ENCODE results near the gene TBCB. TPM values are rescaled to one million over a fixed set of nuclear protein-coding genes. Genes with fewer than 3 reads are reported as not detected.

Gene TBCB
- total RNA-seq, 1 donor from 2014 or later = 97.6 TPM

DNA sequence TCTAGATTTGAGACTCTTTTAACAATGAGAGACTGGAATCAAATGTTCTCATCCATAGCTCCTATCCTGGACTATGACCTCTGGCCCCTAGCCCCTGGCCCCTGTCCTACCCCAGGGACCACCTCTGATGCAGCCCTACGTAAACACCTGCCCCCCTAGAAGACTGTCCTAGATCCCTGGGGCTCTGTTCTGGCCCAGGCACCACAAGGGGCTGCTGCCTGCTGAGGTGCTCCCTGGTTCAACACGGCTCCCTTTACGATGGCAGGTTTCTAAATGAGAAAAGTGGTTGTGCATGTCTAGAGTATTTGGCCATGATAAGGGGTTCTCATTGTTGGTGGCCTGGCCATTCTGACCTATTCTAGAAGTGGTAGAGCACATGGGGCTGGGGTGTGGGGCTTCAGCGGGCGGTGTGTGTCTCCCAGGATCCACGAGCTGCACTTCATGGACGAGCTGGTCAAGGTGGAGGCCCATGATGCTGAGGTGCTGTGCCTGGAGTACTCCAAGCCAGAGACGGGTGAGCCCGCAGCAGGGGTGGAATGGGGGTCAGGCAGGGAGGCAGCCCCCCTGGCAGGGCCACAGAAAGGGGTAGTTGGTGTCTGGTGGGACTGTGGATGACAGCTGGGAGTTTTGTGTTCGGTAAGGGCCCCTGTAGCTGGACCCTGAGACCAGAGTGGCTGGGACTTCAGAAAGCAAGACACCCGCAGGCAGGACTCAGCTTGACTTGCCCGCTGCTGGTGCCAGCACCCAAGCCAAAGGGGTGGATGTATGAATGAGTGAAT is 30.8 kb upstream of the TBCB start:
- Histone ChIP-seq H3K27me3 (ENCODE audit: control insufficient read depth in 3 of 3, insufficient read depth in 3 of 3, low read length in 3 of 3) (no peaks in the 10 kb centered on the region), H3K9me3 (ENCODE audit: control insufficient read depth in 3 of 3, low read length in 3 of 3) (no peaks in the 10 kb centered on the region), H3K9ac (ENCODE audit: low read depth in 1 of 3, low read length in 3 of 3) (no peak overlapping the region), H3K27ac (ENCODE audit: low read depth, low read length) (no peak overlapping the region), H3K36me3 (ENCODE audit: control insufficient read depth in 3 of 3, insufficient read depth in 3 of 3, low read length in 3 of 3) (no peaks in the 10 kb centered on the region), H3K4me1 (ENCODE audit: control insufficient read depth in 3 of 3, insufficient read depth in 3 of 3, low read length in 3 of 3) (no peaks in the 10 kb centered on the region), H3K4me3 (ENCODE audit: low read length in 3 of 3) (no peak overlapping the region)

DNA sequence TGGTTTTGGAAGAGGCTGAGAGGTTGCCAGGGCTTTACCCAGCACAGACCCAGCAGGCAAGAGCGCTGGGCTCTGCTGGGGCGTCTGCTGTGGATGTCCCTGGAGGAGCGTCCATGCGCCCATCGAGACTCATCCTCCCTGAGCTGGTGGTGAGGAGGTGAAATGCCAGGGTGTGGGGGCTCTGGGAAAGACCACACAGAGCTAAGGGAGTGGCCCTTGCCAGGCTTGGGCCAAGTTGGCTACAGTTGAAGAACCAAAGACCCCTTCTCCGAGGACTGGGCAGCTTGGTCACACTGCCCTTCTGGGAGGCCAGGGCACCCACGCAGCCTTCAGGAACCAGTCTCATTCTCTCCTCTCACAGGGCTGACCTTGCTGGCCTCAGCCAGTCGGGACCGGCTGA is 28.9 kb upstream of the TBCB start:
- H3K4me3 ChIP-seq (ENCODE audit: low read length in 3 of 3) = no peak overlapping the region
- H3K9ac ChIP-seq (ENCODE audit: low read depth in 1 of 3, low read length in 3 of 3) = no peak overlapping the region
- H3K27me3 ChIP-seq (ENCODE audit: control insufficient read depth in 3 of 3, insufficient read depth in 3 of 3, low read length in 3 of 3) = no peaks in the 10 kb centered on the region
- no peak overlapping the region for H3K27ac ChIP-seq (ENCODE audit: low read depth, low read length)
- H3K36me3 ChIP-seq (ENCODE audit: control insufficient read depth in 3 of 3, insufficient read depth in 3 of 3, low read length in 3 of 3) = no peaks in the 10 kb centered on the region
- H3K4me1 ChIP-seq (ENCODE audit: control insufficient read depth in 3 of 3, insufficient read depth in 3 of 3, low read length in 3 of 3) = no peaks in the 10 kb centered on the region
- no peaks in the 10 kb centered on the region for H3K9me3 ChIP-seq (ENCODE audit: control insufficient read depth in 3 of 3, low read length in 3 of 3)

DNA sequence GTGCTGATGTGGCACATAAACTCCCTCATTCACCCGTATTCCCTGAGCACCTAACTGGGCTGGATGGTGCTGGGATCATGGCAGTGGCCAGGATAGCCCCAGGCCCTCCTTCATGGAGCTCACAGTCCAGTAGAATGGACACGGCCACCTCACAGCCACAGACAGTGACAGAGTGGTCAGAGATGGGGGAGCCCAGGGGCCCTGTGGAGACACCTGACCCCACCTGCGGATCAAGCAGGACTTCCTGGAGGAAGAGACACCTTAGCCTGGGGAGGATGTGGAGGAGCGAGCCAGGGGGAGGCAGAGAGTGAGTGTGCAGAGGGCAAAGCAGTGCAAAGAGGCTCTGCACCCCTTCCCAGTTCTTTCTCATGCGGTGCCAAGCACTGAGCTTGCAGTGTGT is 25.4 kb upstream of the TBCB start:
- no peak overlapping the region for H3K9ac ChIP-seq (ENCODE audit: low read depth in 1 of 3, low read length in 3 of 3)
- H3K4me3 ChIP-seq (ENCODE audit: low read length in 3 of 3) = no peak overlapping the region
- no peaks in the 10 kb centered on the region for H3K36me3 ChIP-seq (ENCODE audit: control insufficient read depth in 3 of 3, insufficient read depth in 3 of 3, low read length in 3 of 3)
- no peaks in the 10 kb centered on the region for H3K4me1 ChIP-seq (ENCODE audit: control insufficient read depth in 3 of 3, insufficient read depth in 3 of 3, low read length in 3 of 3)
- no peaks in the 10 kb centered on the region for H3K27me3 ChIP-seq (ENCODE audit: control insufficient read depth in 3 of 3, insufficient read depth in 3 of 3, low read length in 3 of 3)
- H3K9me3 ChIP-seq (ENCODE audit: control insufficient read depth in 3 of 3, low read length in 3 of 3) = no peaks in the 10 kb centered on the region
- H3K27ac ChIP-seq (ENCODE audit: low read depth, low read length) = no peak overlapping the region

DNA sequence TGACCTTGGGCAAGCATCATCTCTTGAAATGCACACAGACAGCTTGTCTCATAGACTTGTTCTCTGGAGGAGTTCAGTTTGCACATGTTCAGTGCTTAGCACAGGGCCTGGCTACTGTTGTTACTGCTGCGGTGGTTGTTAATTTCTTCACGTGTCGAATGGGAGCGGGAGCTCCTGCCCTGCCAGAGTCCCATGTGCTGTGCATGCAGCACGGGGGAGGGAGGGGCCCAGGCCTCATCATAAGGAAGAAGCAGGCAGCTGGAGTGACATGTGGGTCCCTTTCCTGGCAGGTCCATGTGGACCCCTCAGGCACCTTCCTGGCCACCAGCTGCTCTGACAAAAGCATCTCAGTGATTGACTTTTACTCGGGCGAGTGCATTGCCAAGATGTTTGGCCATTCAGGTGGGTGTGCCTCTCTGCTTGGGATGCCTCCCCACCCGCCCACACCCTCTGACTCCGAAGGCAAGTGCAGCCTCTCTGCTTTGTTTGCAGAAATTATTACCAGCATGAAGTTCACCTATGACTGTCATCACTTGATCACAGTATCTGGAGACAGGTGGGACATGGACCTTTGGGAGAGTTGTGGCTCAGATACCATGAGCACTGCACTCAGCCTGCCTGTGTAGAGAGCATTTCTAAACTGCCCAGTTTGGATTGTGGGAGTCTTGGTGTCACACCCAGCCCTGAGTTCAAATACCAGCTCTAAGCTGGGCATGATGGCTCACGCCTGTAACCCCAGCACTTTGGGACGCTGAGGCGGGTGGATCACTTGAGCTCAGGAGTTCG is 24.2 kb upstream of the TBCB start:
- Histone ChIP-seq H3K9ac (ENCODE audit: low read depth in 1 of 3, low read length in 3 of 3) (no peak overlapping the region), H3K36me3 (ENCODE audit: control insufficient read depth in 3 of 3, insufficient read depth in 3 of 3, low read length in 3 of 3) (no peaks in the 10 kb centered on the region), H3K4me3 (ENCODE audit: low read length in 3 of 3) (no peak overlapping the region), H3K27ac (ENCODE audit: low read depth, low read length) (no peak overlapping the region), H3K4me1 (ENCODE audit: control insufficient read depth in 3 of 3, insufficient read depth in 3 of 3, low read length in 3 of 3) (no peaks in the 10 kb centered on the region), H3K27me3 (ENCODE audit: control insufficient read depth in 3 of 3, insufficient read depth in 3 of 3, low read length in 3 of 3) (no peaks in the 10 kb centered on the region), H3K9me3 (ENCODE audit: control insufficient read depth in 3 of 3, low read length in 3 of 3) (no peaks in the 10 kb centered on the region)

DNA sequence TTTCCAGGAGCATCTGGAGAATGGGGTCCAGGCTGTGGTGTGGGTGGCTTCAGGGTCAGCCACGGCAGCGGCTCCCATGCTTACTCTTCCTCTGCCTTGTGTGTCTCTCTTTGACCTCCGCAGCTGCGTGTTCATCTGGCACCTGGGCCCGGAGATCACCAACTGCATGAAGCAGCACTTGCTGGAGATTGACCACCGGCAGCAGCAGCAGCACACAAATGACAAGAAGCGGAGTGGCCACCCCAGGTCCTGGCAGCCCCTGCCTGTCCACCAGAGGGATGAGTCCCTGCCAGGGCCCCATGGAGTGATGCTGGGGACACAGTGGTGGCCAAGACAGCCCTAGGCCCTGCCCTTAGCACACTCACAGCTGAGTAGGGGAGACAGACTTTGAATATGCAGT is 22.7 kb upstream of the TBCB start:
- Histone ChIP-seq H3K4me3 (ENCODE audit: low read length in 3 of 3) (no peak overlapping the region), H3K9ac (ENCODE audit: low read depth in 1 of 3, low read length in 3 of 3) (no peak overlapping the region), H3K27me3 (ENCODE audit: control insufficient read depth in 3 of 3, insufficient read depth in 3 of 3, low read length in 3 of 3) (no peaks in the 10 kb centered on the region), H3K9me3 (ENCODE audit: control insufficient read depth in 3 of 3, low read length in 3 of 3) (no peaks in the 10 kb centered on the region), H3K36me3 (ENCODE audit: control insufficient read depth in 3 of 3, insufficient read depth in 3 of 3, low read length in 3 of 3) (no peaks in the 10 kb centered on the region), H3K4me1 (ENCODE audit: control insufficient read depth in 3 of 3, insufficient read depth in 3 of 3, low read length in 3 of 3) (no peaks in the 10 kb centered on the region), H3K27ac (ENCODE audit: low read depth, low read length) (no peak overlapping the region)

DNA sequence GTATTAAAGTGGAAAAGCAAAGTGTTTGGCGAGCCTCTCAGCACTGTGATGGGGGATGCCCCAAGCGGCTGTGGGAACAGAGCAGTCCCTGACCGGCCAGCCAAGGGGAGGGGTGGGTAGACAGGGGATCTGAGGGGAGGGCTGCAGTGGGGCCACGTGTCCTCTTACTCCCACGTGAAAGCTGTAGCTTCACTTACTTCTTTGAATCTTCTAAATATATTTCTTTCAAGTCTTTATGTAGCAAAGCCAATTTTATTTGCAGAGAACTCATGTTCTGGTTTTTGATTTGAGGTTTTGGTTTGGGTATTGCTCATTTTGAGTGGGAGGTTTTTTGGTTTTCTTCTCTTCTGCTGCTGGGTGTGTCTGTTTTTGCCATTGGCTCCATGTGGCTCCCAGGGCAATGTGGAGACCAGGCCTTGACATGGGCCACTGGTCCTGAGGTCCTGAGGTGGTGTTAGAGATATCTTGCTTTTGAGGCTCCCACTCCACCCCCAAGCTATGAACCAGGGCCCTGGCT is 22.1 kb upstream of the TBCB start:
- Histone ChIP-seq H3K27me3 (ENCODE audit: control insufficient read depth in 3 of 3, insufficient read depth in 3 of 3, low read length in 3 of 3) (no peaks in the 10 kb centered on the region), H3K4me1 (ENCODE audit: control insufficient read depth in 3 of 3, insufficient read depth in 3 of 3, low read length in 3 of 3) (no peaks in the 10 kb centered on the region), H3K4me3 (ENCODE audit: low read length in 3 of 3) (no peak overlapping the region), H3K27ac (ENCODE audit: low read depth, low read length) (no peak overlapping the region), H3K9ac (ENCODE audit: low read depth in 1 of 3, low read length in 3 of 3) (no peak overlapping the region), H3K9me3 (ENCODE audit: control insufficient read depth in 3 of 3, low read length in 3 of 3) (no peaks in the 10 kb centered on the region), H3K36me3 (ENCODE audit: control insufficient read depth in 3 of 3, insufficient read depth in 3 of 3, low read length in 3 of 3) (no peaks in the 10 kb centered on the region)

DNA sequence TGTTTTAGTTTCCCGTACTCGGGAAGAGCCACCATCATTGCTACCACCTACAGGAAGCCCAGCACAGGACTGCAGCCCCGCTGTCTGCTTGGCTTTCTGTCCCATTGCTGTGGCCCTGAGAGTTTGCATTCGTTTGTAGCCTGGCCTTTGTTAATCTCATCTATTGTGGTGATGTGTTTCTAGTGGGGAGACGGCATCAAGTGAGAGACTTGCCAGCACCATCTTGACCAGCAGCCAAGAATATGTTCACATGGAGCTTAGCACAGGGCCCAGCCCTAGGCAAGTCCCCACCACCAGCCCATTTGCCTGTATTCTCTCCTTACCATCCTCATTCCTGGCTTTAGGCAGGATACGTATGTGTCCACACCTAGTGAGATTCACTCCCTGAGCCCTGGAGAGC is 21.6 kb upstream of the TBCB start:
- H3K27me3 ChIP-seq (ENCODE audit: control insufficient read depth in 3 of 3, insufficient read depth in 3 of 3, low read length in 3 of 3) = no peaks in the 10 kb centered on the region
- H3K27ac ChIP-seq (ENCODE audit: low read depth, low read length) = no peak overlapping the region
- no peak overlapping the region for H3K4me3 ChIP-seq (ENCODE audit: low read length in 3 of 3)
- no peaks in the 10 kb centered on the region for H3K36me3 ChIP-seq (ENCODE audit: control insufficient read depth in 3 of 3, insufficient read depth in 3 of 3, low read length in 3 of 3)
- no peaks in the 10 kb centered on the region for H3K9me3 ChIP-seq (ENCODE audit: control insufficient read depth in 3 of 3, low read length in 3 of 3)
- no peak overlapping the region for H3K9ac ChIP-seq (ENCODE audit: low read depth in 1 of 3, low read length in 3 of 3)
- H3K4me1 ChIP-seq (ENCODE audit: control insufficient read depth in 3 of 3, insufficient read depth in 3 of 3, low read length in 3 of 3) = no peaks in the 10 kb centered on the region

DNA sequence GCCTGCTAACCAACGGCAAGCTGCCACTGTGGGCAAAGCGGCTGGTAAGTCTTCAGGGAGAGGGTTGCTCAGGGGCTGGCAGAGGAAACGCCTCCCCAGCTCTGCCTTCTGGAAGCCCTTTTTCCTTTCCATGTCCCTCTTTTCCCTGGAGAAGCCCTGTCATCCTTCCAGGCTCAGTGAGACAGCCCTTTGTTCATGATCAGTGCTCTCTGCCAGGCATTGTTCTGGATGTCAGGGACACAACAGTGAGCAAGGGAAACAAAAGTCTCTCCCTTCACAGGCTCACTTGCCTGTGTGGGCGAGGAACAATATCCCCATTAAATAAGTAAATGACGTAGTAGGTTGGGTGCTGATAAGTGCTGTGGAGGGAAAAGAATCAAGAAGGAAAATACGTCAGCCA is 18.2 kb upstream of the TBCB start:
- Histone ChIP-seq H3K9ac (ENCODE audit: low read depth in 1 of 3, low read length in 3 of 3) (no peak overlapping the region), H3K4me1 (ENCODE audit: control insufficient read depth in 3 of 3, insufficient read depth in 3 of 3, low read length in 3 of 3) (peaks cover 23 to 27% (median 24%) of the 10 kb centered on the region in 3 donors), H3K27me3 (ENCODE audit: control insufficient read depth in 3 of 3, insufficient read depth in 3 of 3, low read length in 3 of 3) (no peaks in the 10 kb centered on the region), H3K4me3 (ENCODE audit: low read length in 3 of 3) (no peak overlapping the region), H3K27ac (ENCODE audit: low read depth, low read length) (no peak overlapping the region), H3K36me3 (ENCODE audit: control insufficient read depth in 3 of 3, insufficient read depth in 3 of 3, low read length in 3 of 3) (peaks cover 0 to 2% (median 0%) of the 10 kb centered on the region in 3 donors), H3K9me3 (ENCODE audit: control insufficient read depth in 3 of 3, low read length in 3 of 3) (no peaks in the 10 kb centered on the region)

DNA sequence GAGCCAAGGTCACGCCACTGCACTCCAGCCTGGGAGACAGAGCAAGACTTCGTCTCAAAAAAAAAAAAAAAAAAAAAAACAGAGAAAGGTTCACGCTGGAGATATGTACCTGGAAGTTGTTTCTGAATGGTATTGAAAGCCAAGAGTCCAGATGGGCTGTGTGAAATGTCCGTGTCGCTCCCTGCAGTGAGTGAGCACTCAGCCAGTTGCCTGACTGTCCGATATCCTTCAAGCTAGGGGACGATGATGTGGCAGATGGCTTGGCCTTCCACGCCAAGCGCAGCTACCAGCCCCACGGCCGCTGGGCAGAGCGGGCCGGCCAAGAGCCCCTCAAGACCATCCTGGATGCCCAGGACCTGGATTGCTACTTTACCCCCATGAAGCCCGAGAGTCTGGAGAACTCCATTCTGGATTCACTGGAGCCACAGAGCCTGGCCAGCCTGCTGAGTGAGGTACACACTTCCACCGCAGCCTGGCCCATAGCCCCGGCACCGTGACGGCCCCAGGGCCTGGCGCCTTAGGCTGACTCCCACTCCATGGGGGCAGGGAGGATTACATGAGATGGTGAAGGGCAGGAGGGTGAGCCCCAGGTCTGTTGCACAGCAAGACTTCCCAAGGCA is 16.0 kb upstream of the TBCB start:
- Histone ChIP-seq H3K9ac (ENCODE audit: low read depth in 1 of 3, low read length in 3 of 3) (no peak overlapping the region), H3K27me3 (ENCODE audit: control insufficient read depth in 3 of 3, insufficient read depth in 3 of 3, low read length in 3 of 3) (no peaks in the 10 kb centered on the region), H3K36me3 (ENCODE audit: control insufficient read depth in 3 of 3, insufficient read depth in 3 of 3, low read length in 3 of 3) (peaks cover 11 to 19% (median 16%) of the 10 kb centered on the region in 3 donors), H3K27ac (ENCODE audit: low read depth, low read length) (peak overlapping the region; percentile 84), H3K4me3 (ENCODE audit: low read length in 3 of 3) (peak overlapping the region in 1 of 3 donors; percentile 6), H3K9me3 (ENCODE audit: control insufficient read depth in 3 of 3, low read length in 3 of 3) (no peaks in the 10 kb centered on the region), H3K4me1 (ENCODE audit: control insufficient read depth in 3 of 3, insufficient read depth in 3 of 3, low read length in 3 of 3) (peaks cover 42 to 47% (median 45%) of the 10 kb centered on the region in 3 donors)

DNA sequence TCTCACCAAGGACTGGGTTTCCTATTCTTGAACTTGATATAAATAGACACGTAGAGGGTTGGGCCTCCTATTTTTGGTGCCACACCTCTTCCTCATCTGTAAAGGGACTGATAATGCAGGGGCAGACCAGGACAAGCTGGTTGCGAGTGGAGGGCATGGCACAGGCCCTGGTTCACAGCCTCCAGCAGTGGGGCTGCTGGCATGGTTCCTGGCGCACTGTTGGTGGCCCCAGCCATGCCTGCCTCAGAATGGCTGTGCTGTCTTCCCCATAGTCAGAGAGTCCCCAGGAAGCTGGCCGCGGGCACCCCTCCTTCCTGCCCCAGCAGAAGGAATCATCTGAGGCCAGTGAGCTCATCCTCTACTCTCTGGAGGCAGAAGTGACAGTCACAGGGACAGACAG is 14.8 kb upstream of the TBCB start:
- Histone ChIP-seq H3K4me3 (ENCODE audit: low read length in 3 of 3) (peak overlapping the region; percentile 65 to 83 (median 71)), H3K9me3 (ENCODE audit: control insufficient read depth in 3 of 3, low read length in 3 of 3) (no peaks in the 10 kb centered on the region)

More for the DNA sequence above, 14.8 kb upstream of the TBCB start:
- H3K36me3 ChIP-seq (ENCODE audit: control insufficient read depth in 3 of 3, insufficient read depth in 3 of 3, low read length in 3 of 3) = peaks cover 19 to 31% (median 27%) of the 10 kb centered on the region in 3 donors
- H3K4me1 ChIP-seq (ENCODE audit: control insufficient read depth in 3 of 3, insufficient read depth in 3 of 3, low read length in 3 of 3) = peaks cover 46 to 50% (median 47%) of the 10 kb centered on the region in 3 donors
- H3K9ac ChIP-seq (ENCODE audit: low read depth in 1 of 3, low read length in 3 of 3) = peak overlapping the region; percentile 71 to 91 (median 79)
- peak overlapping the region; percentile 84 for H3K27ac ChIP-seq (ENCODE audit: low read depth, low read length)
- no peaks in the 10 kb centered on the region for H3K27me3 ChIP-seq (ENCODE audit: control insufficient read depth in 3 of 3, insufficient read depth in 3 of 3, low read length in 3 of 3)
